GM12878 (cell line): Measurements from ENCODE around the gene C19orf67. TPM values are rescaled to one million over a fixed set of nuclear protein-coding genes. Genes with fewer than 3 reads are reported as not detected.

Experiments used
- ATAC-seq: fragments of 200-7000 bp; cut with Tn5 transposase; 3 replicates; pipeline ENCODE4 v1.9.1; 2020; ENCODE audit warnings: mild to moderate bottlenecking, moderate library complexity
- BruUV-seq: library from RNA; stranded (reverse); fragments of 400-500 nt; replicated peaks from 2 replicates; lab custom pipeline; 2021; lab: Mats Ljungman, UMichigan
- CTCF ChIA-PET: fragments of 300-600 bp; sonication (Branson Sonifier 250); formaldehyde crosslinking; extraction: SDS; loops from one replicate; lab custom pipeline; 2021; ENCODE audit warnings: inconsistent platforms; lab: Yijun Ruan, JAX
- POLR2A ChIA-PET: fragments of 350-600 bp; formaldehyde crosslinking; extraction: SDS; loops from one replicate; lab custom pipeline; 2021; ENCODE audit warnings: inconsistent platforms; lab: Charles Lee
- RAD21 ChIA-PET: fragments of 300-600 bp; sonication (Branson Sonifier 250); formaldehyde crosslinking; loops from one replicate; lab custom pipeline; 2023; ENCODE audit warnings: antibody characterized with exemption; ENCODE audit not compliant: unreplicated experiment; lab: Charles Lee
- SMC1A ChIA-PET: fragments of 300-600 bp; sonication (Branson Sonifier 250); formaldehyde crosslinking; loops from one replicate; lab custom pipeline; 2023; ENCODE audit not compliant: unreplicated experiment, uncharacterized antibody; lab: Charles Lee
- DNase-seq: peaks from one replicate; pipeline ENCODE4 v3.0.0-alpha.2; 2011; ENCODE audit warnings: low read depth, low spot score
- FAIRE-seq: peaks from 3 replicates; lab custom pipeline; 2011; peaks lifted over from hg19 to GRCh38; lab: Jason Lieb, UNC
- H2AFZ ChIP-seq: 2 replicates; pipeline ENCODE4 v1.6.0; 2011; ENCODE audit warnings: low read depth, low read length, control low read depth; ENCODE audit not compliant: control insufficient read depth
- H3K27ac ChIP-seq: 2 replicates; pipeline ENCODE4 v1.5.1; 2011; ENCODE audit warnings: control low read depth; ENCODE audit not compliant: control insufficient read depth, insufficient read depth
- H3K27me3 ChIP-seq, 2 experiments: replicated peaks in 1 of 2; 2 replicates each; pipeline versions ENCODE4 v1.6.0 to v1.6.1; 2011; ENCODE audit warnings: low read length in 1 of 2; ENCODE audit not compliant: control insufficient read depth in 2 of 2, insufficient read depth in 2 of 2
- H3K36me3 ChIP-seq, 2 experiments: 2 replicates each; pipeline ENCODE4 v1.5.1; 2011; ENCODE audit warnings: low read length in 1 of 2; ENCODE audit not compliant: control insufficient read depth in 2 of 2, insufficient read depth in 2 of 2
- H3K4me1 ChIP-seq: 2 replicates; pipeline ENCODE4 v1.6.1; 2011; ENCODE audit warnings: mild to moderate bottlenecking, low read length, moderate library complexity, mixed read lengths; ENCODE audit not compliant: control insufficient read depth, insufficient read depth
- H3K4me2 ChIP-seq: 2 replicates; pipeline ENCODE4 v1.6.0; 2011; ENCODE audit warnings: control low read depth; ENCODE audit not compliant: control insufficient read depth, insufficient read depth
- H3K4me3 ChIP-seq: fragments of 200-600 bp; sonication (generic); 2 replicates; pipeline ENCODE4 v1.5.1; 2016
- H3K79me2 ChIP-seq: 2 replicates; pipeline ENCODE4 v1.6.0; 2011; ENCODE audit warnings: low read length; ENCODE audit not compliant: control insufficient read depth, insufficient read depth
- H3K9ac ChIP-seq: 2 replicates; pipeline ENCODE4 v1.8.0; 2011; ENCODE audit warnings: low read length, control low read depth, mixed read lengths; ENCODE audit not compliant: control insufficient read depth, insufficient read depth
- H3K9me3 ChIP-seq: replicated peaks from 3 replicates; pipeline ENCODE4 v1.5.1; 2011; ENCODE audit warnings: mild to moderate bottlenecking, low read length; ENCODE audit not compliant: control insufficient read depth, insufficient read depth
- H4K20me1 ChIP-seq: 2 replicates; pipeline ENCODE4 v1.6.0; 2011; ENCODE audit not compliant: control insufficient read depth, insufficient read depth
- BCL11A ChIP-seq: IDR thresholded peaks from 2 replicates; pipeline ENCODE4 v1.6.1; 2011; ENCODE audit warnings: low read depth, low read length
- RAD21 ChIP-seq: IDR thresholded peaks from 2 replicates; pipeline ENCODE4 v1.6.1; 2011; ENCODE audit warnings: mild to moderate bottlenecking, low read depth, low read length, moderate library complexity; ENCODE audit not compliant: insufficient read depth
- SMC3 ChIP-seq: IDR thresholded peaks from 2 replicates; pipeline ENCODE4 v1.6.1; 2011; ENCODE audit warnings: low read length, improper control_type of control experiment, borderline replicate concordance
- SP1 ChIP-seq: IDR thresholded peaks from one replicate; pipeline ENCODE4 v1.6.1; 2011; ENCODE audit warnings: low read depth, low read length
- YY1 ChIP-seq: IDR thresholded peaks from 2 replicates; pipeline ENCODE4 v1.6.1; 2011; ENCODE audit warnings: low read depth, mild to moderate bottlenecking, low read length
- WGBS: methylation state at CpG from one replicate; pipeline ENCODE4 v1.1.6; 2016; ENCODE audit warnings: low lambda C conversion rate; ENCODE audit not compliant: insufficient replicate concordance, insufficient coverage; ENCODE audit errors: missing lambda C conversion rate; 5-methylcytosine and 5-hydroxymethylcytosine counted together
- in situ Hi-C: fragments of 300-500 bp; cut with MboI; formaldehyde crosslinking; loops from 9 replicates; pipeline ENCODE4 v1.14.3; 2018; ENCODE audit warnings: mixed read lengths
- intact Hi-C: fragments of 100-400 bp; cut with micrococcal nuclease; formaldehyde crosslinking; loops from one replicate; pipeline ENCODE4 v1.14.2; 2022; ENCODE audit not compliant: unreplicated experiment
- polyA plus RNA-seq, 11 experiments: library from polyadenylated mRNA; depleted of rRNA in 4 of 11; unstranded in 6 of 11; stranded (reverse) in 5 of 11; fragments of >200 nt; fragmentation: Nextera tagmentation in 4 of 11; fragmentation: Illumina TruSeq in 1 of 11; extraction: Ambion mirVana in 4 of 11; extraction: Trizol in 1 of 11; gene quantifications; 1 replicate in 1 of 11; 2 replicates in 10 of 11; pipeline versions ENCODE4 v1.2.1 to v1.2.3, GENCODE V29; 2011 to 2016; ENCODE audit warnings: inconsistent platforms in 2 of 11, missing spikeins in 2 of 11, low read depth in 1 of 11
- total RNA-seq, 4 experiments: library from RNA; depleted of rRNA in 3 of 4; stranded (reverse); fragments of >200 nt in 3 of 4; fragmentation: Illumina TruSeq in 1 of 4; extraction: Trizol in 1 of 4; gene quantifications; 2 replicates each; pipeline versions ENCODE4 v1.2.1 to v1.2.3, GENCODE V29; 2013 to 2021
- TF ChIP-seq, protein P1 (sequence below): fragments of 450-650 bp; formaldehyde crosslinking; IDR thresholded peaks from 2 replicates; pipeline ENCODE4 v1.4.0; 2020; ENCODE audit warnings: mild to moderate bottlenecking, moderate library complexity
- TF ChIP-seq, protein P2 (sequence below), 3 experiments: IDR thresholded peaks in 2 of 3; conservative IDR thresholded peaks in 1 of 3; 2 replicates each; pipeline ENCODE4 v1.5.1; 2011; ENCODE audit warnings: low read depth in 3 of 3, low read length in 3 of 3, mild to moderate bottlenecking in 3 of 3, control low read depth in 2 of 3, moderate library complexity in 2 of 3, inconsistent platforms in 1 of 3, mixed read lengths in 1 of 3; ENCODE audit not compliant: control insufficient read depth in 2 of 3, insufficient read depth in 1 of 3; ENCODE audit errors: extremely low read depth in 1 of 3

The C19orf67 gene
- total and polyA plus RNA-seq, 10 of the 15 experiments (the other 5 are each of a cell fraction or from before 2014, with no cell fraction given), result 0.14 TPM; not detected in 9

DNA sequence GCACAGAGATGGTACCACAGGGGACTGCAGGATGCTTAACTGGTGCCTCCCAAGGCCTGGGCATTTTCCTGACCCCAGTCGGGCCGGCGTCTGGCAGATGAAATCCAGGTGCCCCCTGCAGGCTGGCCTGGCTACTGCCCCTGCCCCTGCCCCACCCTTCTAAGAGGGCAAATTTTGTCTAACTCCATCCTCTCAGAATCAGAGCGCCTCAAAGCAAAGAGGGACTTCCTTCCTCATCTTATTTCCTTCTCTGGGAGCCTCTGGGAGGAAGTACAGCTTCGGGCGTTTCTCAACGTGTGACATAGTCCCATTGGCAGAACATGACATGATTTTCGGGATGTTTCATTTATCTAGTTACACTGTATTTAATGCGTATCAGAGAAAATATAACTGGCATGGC, 29.3 kb upstream of the C19orf67 start:
- Histone ChIP-seq H3K9ac (no peak overlapping the region), H3K4me3 (no peak overlapping the region), H3K4me1 (peaks cover 16% of the 10 kb centered on the region), H2AFZ (no peak overlapping the region), H3K9me3 (no peaks in the 10 kb centered on the region), H3K27me3 (no peaks in the 10 kb centered on the region), H3K79me2 (peaks cover 8% of the 10 kb centered on the region), H3K4me2 (peak overlapping the region; percentile 19; the same call in 1 of the 2 replicates), H3K27ac (no peak overlapping the region), H3K36me3 (peaks cover 0 to 2% of the 10 kb centered on the region in 2 experiments; a peak in 1 of 4 replicates), H4K20me1 (no peaks in the 10 kb centered on the region)
- TF ChIP-seq YY1, result 0 out of 2 replicates have a peak, but pooled peaks have one; percentile 20
- TF ChIP-seq BCL11A, result no peak
- TF ChIP-seq, protein P1, sequence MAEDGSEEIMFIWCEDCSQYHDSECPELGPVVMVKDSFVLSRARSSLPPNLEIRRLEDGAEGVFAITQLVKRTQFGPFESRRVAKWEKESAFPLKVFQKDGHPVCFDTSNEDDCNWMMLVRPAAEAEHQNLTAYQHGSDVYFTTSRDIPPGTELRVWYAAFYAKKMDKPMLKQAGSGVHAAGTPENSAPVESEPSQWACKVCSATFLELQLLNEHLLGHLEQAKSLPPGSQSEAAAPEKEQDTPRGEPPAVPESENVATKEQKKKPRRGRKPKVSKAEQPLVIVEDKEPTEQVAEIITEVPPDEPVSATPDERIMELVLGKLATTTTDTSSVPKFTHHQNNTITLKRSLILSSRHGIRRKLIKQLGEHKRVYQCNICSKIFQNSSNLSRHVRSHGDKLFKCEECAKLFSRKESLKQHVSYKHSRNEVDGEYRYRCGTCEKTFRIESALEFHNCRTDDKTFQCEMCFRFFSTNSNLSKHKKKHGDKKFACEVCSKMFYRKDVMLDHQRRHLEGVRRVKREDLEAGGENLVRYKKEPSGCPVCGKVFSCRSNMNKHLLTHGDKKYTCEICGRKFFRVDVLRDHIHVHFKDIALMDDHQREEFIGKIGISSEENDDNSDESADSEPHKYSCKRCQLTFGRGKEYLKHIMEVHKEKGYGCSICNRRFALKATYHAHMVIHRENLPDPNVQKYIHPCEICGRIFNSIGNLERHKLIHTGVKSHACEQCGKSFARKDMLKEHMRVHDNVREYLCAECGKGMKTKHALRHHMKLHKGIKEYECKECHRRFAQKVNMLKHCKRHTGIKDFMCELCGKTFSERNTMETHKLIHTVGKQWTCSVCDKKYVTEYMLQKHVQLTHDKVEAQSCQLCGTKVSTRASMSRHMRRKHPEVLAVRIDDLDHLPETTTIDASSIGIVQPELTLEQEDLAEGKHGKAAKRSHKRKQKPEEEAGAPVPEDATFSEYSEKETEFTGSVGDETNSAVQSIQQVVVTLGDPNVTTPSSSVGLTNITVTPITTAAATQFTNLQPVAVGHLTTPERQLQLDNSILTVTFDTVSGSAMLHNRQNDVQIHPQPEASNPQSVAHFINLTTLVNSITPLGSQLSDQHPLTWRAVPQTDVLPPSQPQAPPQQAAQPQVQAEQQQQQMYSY (CRISPR knock-in tag), result no peak
- peak; percentile 37; the same call in 1 of the 2 replicates for TF ChIP-seq SMC3
- TF ChIP-seq, protein P2, sequence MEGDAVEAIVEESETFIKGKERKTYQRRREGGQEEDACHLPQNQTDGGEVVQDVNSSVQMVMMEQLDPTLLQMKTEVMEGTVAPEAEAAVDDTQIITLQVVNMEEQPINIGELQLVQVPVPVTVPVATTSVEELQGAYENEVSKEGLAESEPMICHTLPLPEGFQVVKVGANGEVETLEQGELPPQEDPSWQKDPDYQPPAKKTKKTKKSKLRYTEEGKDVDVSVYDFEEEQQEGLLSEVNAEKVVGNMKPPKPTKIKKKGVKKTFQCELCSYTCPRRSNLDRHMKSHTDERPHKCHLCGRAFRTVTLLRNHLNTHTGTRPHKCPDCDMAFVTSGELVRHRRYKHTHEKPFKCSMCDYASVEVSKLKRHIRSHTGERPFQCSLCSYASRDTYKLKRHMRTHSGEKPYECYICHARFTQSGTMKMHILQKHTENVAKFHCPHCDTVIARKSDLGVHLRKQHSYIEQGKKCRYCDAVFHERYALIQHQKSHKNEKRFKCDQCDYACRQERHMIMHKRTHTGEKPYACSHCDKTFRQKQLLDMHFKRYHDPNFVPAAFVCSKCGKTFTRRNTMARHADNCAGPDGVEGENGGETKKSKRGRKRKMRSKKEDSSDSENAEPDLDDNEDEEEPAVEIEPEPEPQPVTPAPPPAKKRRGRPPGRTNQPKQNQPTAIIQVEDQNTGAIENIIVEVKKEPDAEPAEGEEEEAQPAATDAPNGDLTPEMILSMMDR (IDR thresholded peaks at IDR 0.05 in 2 of 3, conservative IDR thresholded peaks at IDR 0.05 in 1 of 3; ENCODE audit: control insufficient read depth in 2 of 3, extremely low read depth in 1 of 3, insufficient read depth in 1 of 3, low read depth in 3 of 3, low read length in 3 of 3), result peak; percentile 56 to 81 (median 57)
- TF ChIP-seq RAD21, result peak; percentile 58
- TF ChIP-seq SP1, result no peak
- RAD21 ChIA-PET, result interaction anchor here (1.0 to 3.0 kb wide), 6 partner anchors 21 to 236 kb away, joined by 3 to 14 read pairs (median 8); partner anchors contain the start of genes ASF1B and IL27RA
- SMC1A ChIA-PET, result interaction anchor here (0.6 to 3.0 kb wide), 7 partner anchors 13 to 43 kb away, joined by 3 to 14 read pairs (median 5); partner anchors contain the start of genes ASF1B and MISP3
- in situ Hi-C loops, result no loop called here
- POLR2A ChIA-PET, result interaction anchor here (1.3 to 2.0 kb wide), 2 partner anchors 22 to 41 kb away, joined by 4 to 7 read pairs; partner anchors contain the start of gene ASF1B
- peak; percentile 31 for ATAC-seq
- WGBS, result 21% methylated on average over 9 of the region's 9 CpGs
- CTCF ChIA-PET, result interaction anchor here (0.9 to 5.3 kb wide), 21 partner anchors 9 to 317 kb away, joined by 3 to 38 read pairs (median 5); partner anchors contain the start of genes ASF1B, C19orf67, MISP3 and PKN1
- BruUV-seq, result no TSS peak
- FAIRE-seq, result no peak
- intact Hi-C loops, result loop anchor here (5.0 kb wide), 1 partner anchor 33 kb away; no protein-coding TSS in a partner anchor
- no peak for DNase-seq
